ENCODE measurements around the gene DZIP1L.
"Not testable (repeated sequence)": the region's sequence is repeated elsewhere in the genome, so short reads cannot be mapped to it uniquely, and the experiment has no call there.

DZIP1L gene

GRCh38 chr3:138119423-138119766 is 4.0 kb upstream of the DZIP1L start:
- no peak for DNase-seq (ENCODE audit: low read depth, low spot score)
- H3K4me3 ChIP-seq (ENCODE audit: low read length) = no peak overlapping the region

GRCh38 chr3:138118612-138119422 is 3.4 kb upstream of the DZIP1L start:
- DNase-seq (ENCODE audit: low read depth, low spot score) = peak; percentile 32
- H3K4me3 ChIP-seq (ENCODE audit: low read length) = no peak overlapping the region

- H3K4me3 ChIP-seq (ENCODE audit: low read length) = peak overlapping the region; percentile 53; the same call in 1 of the 2 replicates
- DNase-seq (ENCODE audit: low read depth, low spot score) = no peak
These were observed 933 bp downstream of the DZIP1L start for GRCh38 chr3:138114431-138114918.

GRCh38 chr3:138113326-138113725 is 2.1 kb downstream of the DZIP1L start:
- no peak for DNase-seq (ENCODE audit: low read depth, low spot score)

GRCh38 chr3:138112362-138112761 is 3.0 kb downstream of the DZIP1L start:
- no peak for DNase-seq (ENCODE audit: low read depth, low spot score)

More at GRCh38 chr3:138113326-138113725, 2.1 kb downstream of the DZIP1L start:
- H3K4me3 ChIP-seq (ENCODE audit: low read length) = no peak overlapping the region

GRCh38 chr3:138105598-138105997 is 9.8 kb downstream of the DZIP1L start:
- H3K4me3 ChIP-seq (ENCODE audit: low read length) = no peak overlapping the region

More at GRCh38 chr3:138112362-138112761, 3.0 kb downstream of the DZIP1L start:
- no peak overlapping the region for H3K4me3 ChIP-seq (ENCODE audit: low read length)

GRCh38 chr3:138103466-138103865 is 11.9 kb downstream of the DZIP1L start:
- no peak for DNase-seq (ENCODE audit: low read depth, low spot score)
- H3K4me3 ChIP-seq (ENCODE audit: low read length) = no peak overlapping the region

More at GRCh38 chr3:138105598-138105997, 9.8 kb downstream of the DZIP1L start:
- DNase-seq (ENCODE audit: low read depth, low spot score) = no peak

- H3K4me3 ChIP-seq (ENCODE audit: low read length); DNase-seq (ENCODE audit: low read depth, low spot score): not testable (repeated sequence)
These were observed 14.0 kb downstream of the DZIP1L start for GRCh38 chr3:138101351-138101940.

- no peak overlapping the region for H3K4me3 ChIP-seq (ENCODE audit: low read length)
- no peak for DNase-seq (ENCODE audit: low read depth, low spot score)
These were observed 16.0 kb downstream of the DZIP1L start for GRCh38 chr3:138099417-138099816.

GRCh38 chr3:138097192-138098172 is 17.9 kb downstream of the DZIP1L start:
- DNase-seq (ENCODE audit: low read depth, low spot score) = no peak
- no peak overlapping the region for H3K4me3 ChIP-seq (ENCODE audit: low read length)

- no peak for DNase-seq (ENCODE audit: low read depth, low spot score)
- H3K4me3 ChIP-seq (ENCODE audit: low read length) = no peak overlapping the region
These were observed 21.7 kb downstream of the DZIP1L start for GRCh38 chr3:138093721-138094120.

- H3K4me3 ChIP-seq (ENCODE audit: low read length) = no peak overlapping the region
- DNase-seq (ENCODE audit: low read depth, low spot score) = no peak
These were observed 23.4 kb downstream of the DZIP1L start for GRCh38 chr3:138092023-138092422.

- no peak overlapping the region for H3K4me3 ChIP-seq (ENCODE audit: low read length)
- DNase-seq (ENCODE audit: low read depth, low spot score) = no peak
These were observed 26.3 kb downstream of the DZIP1L start for GRCh38 chr3:138089091-138089490.

GRCh38 chr3:138085745-138086144 is 29.7 kb downstream of the DZIP1L start:
- H3K4me3 ChIP-seq (ENCODE audit: low read length); DNase-seq (ENCODE audit: low read depth, low spot score): not testable (repeated sequence)

- H3K4me3 ChIP-seq (ENCODE audit: low read length) = no peak overlapping the region
- no peak for DNase-seq (ENCODE audit: low read depth, low spot score)
These were observed 31.2 kb downstream of the DZIP1L start for GRCh38 chr3:138084196-138084595.

- peak; percentile 20 for DNase-seq (ENCODE audit: low read depth, low spot score)
- H3K4me3 ChIP-seq (ENCODE audit: low read length) = no peak overlapping the region
These were observed 32.4 kb downstream of the DZIP1L start for GRCh38 chr3:138082992-138083386.

GRCh38 chr3:138082085-138082991 is 33.1 kb downstream of the DZIP1L start:
- peak overlapping the region; percentile 2; the same call in 1 of the 2 replicates for H3K4me3 ChIP-seq (ENCODE audit: low read length)
- DNase-seq (ENCODE audit: low read depth, low spot score) = peak; percentile 65

GRCh38 chr3:138081371-138082084 is 33.9 kb downstream of the DZIP1L start:
- no peak overlapping the region for H3K4me3 ChIP-seq (ENCODE audit: low read length)
- no peak for DNase-seq (ENCODE audit: low read depth, low spot score)
